Measurements from ENCODE around the gene SCAF4. TPM values are rescaled to one million over a fixed set of nuclear protein-coding genes. Genes with fewer than 3 reads are reported as not detected.
A peak's percentile ranks its signal among the peaks of the same experiment; 100 is the strongest.

The SCAF4 gene
- total and polyA plus RNA-seq, 10 of the 15 experiments (the other 5 are each of a cell fraction or from before 2014, with no cell fraction given) = 4.3 to 49.3 (median 16.0) TPM

DNA sequence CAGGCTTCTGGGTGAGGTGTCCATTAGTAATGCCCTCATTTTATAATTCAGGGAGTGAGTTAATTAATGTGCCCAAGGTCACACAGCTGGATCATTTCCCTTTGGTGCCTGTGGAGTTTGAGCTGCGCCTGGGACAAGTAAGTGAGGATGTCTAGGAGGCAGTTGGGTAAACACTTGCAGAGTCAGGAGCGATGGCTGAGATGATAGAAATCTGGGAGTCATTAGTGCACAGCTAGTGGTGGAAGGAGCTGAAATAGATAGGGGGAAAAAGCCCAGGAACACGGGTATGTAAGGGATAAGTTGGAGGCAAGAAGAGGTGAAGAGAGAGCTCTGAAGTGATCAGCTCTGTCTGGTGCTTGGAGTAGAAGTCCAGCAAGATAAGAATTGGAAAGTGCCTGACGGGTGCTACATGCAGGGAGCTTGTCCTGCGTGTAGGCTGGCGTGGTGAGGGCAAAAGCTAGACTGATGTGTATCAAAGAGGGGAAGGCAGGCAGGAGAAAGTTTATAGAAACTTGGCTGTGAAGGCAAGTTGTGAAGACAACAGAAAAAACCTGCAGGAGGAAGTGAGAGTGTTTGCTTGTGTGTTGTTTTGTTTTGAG is 1.7 kb upstream of the SCAF4 start:
- H3K36me3 ChIP-seq (ENCODE audit: control insufficient read depth in 2 of 2, insufficient read depth in 2 of 2, low read length in 1 of 2) = no peaks in the 10 kb centered on the region
- peak; percentile 41 for FAIRE-seq
- H3K4me1 ChIP-seq (ENCODE audit: control insufficient read depth, insufficient read depth, low read length) = peaks cover 24% of the 10 kb centered on the region
- no TSS peak for BruUV-seq (replicated peaks)
- H3K9ac ChIP-seq (ENCODE audit: control insufficient read depth, insufficient read depth, low read length) = 0 out of 2 replicates have a peak overlapping the region, but pooled peaks have one; percentile 83
- H2AFZ ChIP-seq (ENCODE audit: control insufficient read depth, low read depth, low read length) = peak overlapping the region; percentile 42
- 24% methylated on average over 6 of the region's 6 CpGs for WGBS (ENCODE audit: insufficient coverage, insufficient replicate concordance, low lambda C conversion rate, missing lambda C conversion rate)
- in situ Hi-C loops (cut with MboI) (no loop called here), intact Hi-C loops (cut with micrococcal nuclease; ENCODE audit: unreplicated experiment) (loop anchor here (2.0 kb wide), 1 partner anchor 75 kb away; the partner anchor contains the start of gene SOD1)
- CTCF ChIA-PET = interaction anchor here (0.5 to 1.1 kb wide), 4 partner anchors 34 to 476 kb away, joined by 3 read pairs; no protein-coding TSS in a partner anchor
- H3K9me3 ChIP-seq (replicated peaks; ENCODE audit: control insufficient read depth, insufficient read depth, low read length) = no peaks in the 10 kb centered on the region
- POLR2A ChIA-PET = interaction anchor here (1.2 kb wide), 1 partner anchor 39 kb away, joined by 3 read pairs; no protein-coding TSS in a partner anchor
- peaks cover 3% of the 10 kb centered on the region; the same call in 1 of the 2 replicates for H4K20me1 ChIP-seq (ENCODE audit: control insufficient read depth, insufficient read depth)
- no peak for DNase-seq (ENCODE audit: low read depth, low spot score)
- RAD21 ChIA-PET (ENCODE audit: unreplicated experiment) = interaction anchor here (0.6 to 1.3 kb wide), 4 partner anchors 39 to 867 kb away, joined by 3 to 5 read pairs (median 4); partner anchors contain the start of gene MIS18A
- no peaks in the 10 kb centered on the region for H3K27me3 ChIP-seq (replicated peaks in 1 of 2; ENCODE audit: control insufficient read depth in 2 of 2, insufficient read depth in 2 of 2, low read length in 1 of 2)
- TF ChIP-seq RUNX3 (IDR thresholded peaks at IDR 0.05; ENCODE audit: low read length) = no peak
- TF ChIP-seq SPI1 (IDR thresholded peaks at IDR 0.05; ENCODE audit: borderline replicate concordance, insufficient read depth, low read depth, low read length) = peak; percentile 75; the same call in 1 of the 2 replicates
- TF ChIP-seq IRF4 (IDR thresholded peaks at IDR 0.05; ENCODE audit: low read depth, low read length) = 0 out of 2 replicates have a peak, but pooled peaks have one; percentile 29
- SMC1A ChIA-PET (ENCODE audit: uncharacterized antibody, unreplicated experiment) = interaction anchor here (0.6 to 3.1 kb wide), 2 partner anchors 39 to 81 kb away, joined by 3 to 21 read pairs; no protein-coding TSS in a partner anchor
- peak overlapping the region; percentile 36; the same call in 1 of the 2 replicates for H3K4me3 ChIP-seq
- H3K4me2 ChIP-seq (ENCODE audit: control insufficient read depth, insufficient read depth) = peak overlapping the region; percentile 98
- ATAC-seq = no peak
- peaks cover 40% of the 10 kb centered on the region for H3K79me2 ChIP-seq (ENCODE audit: control insufficient read depth, insufficient read depth, low read length)
- peak overlapping the region; percentile 63 for H3K27ac ChIP-seq (ENCODE audit: control insufficient read depth, insufficient read depth)
